IgD-negative memory B cell (primary cell): ENCODE results near the gene FNDC3B. TPM values are rescaled to one million over a fixed set of nuclear protein-coding genes. Genes with fewer than 3 reads are reported as not detected.
A peak's percentile ranks its signal among the peaks of the same experiment; 100 is the strongest.

Source experiments
- H3K27ac Mint-ChIP-seq, 3 donors: one replicate each; pipeline ENCODE4 v1.8.0; 2020 to 2022; ENCODE audit warnings: mild to moderate bottlenecking in 3 of 3, mixed read lengths in 3 of 3, moderate library complexity in 1 of 3
- H3K27me3 Mint-ChIP-seq: one replicate; pipeline ENCODE4 v1.8.0; 2021; ENCODE audit warnings: mixed read lengths
- H3K36me3 Mint-ChIP-seq: one replicate; pipeline ENCODE4 v1.8.0; 2020; ENCODE audit warnings: mild to moderate bottlenecking, mixed read lengths
- H3K4me1 Mint-ChIP-seq, 3 donors: one replicate each; pipeline ENCODE4 v1.8.0; 2020 to 2022; ENCODE audit warnings: mixed read lengths in 3 of 3, mild to moderate bottlenecking in 1 of 3
- H3K4me3 Mint-ChIP-seq, 4 donors: one replicate each; pipeline ENCODE4 v1.8.0; 2020 to 2022; ENCODE audit warnings: mild to moderate bottlenecking in 4 of 4, mixed read lengths in 4 of 4, moderate library complexity in 3 of 4
- H3K9me3 Mint-ChIP-seq, 3 donors: one replicate each; pipeline ENCODE4 v1.8.0; 2020 to 2021; ENCODE audit warnings: mixed read lengths in 3 of 3, mild to moderate bottlenecking in 1 of 3
- polyA plus RNA-seq: library from polyadenylated mRNA; unstranded; fragments of 300-500 nt; fragmentation: Illumina TruSeq; gene quantifications from one replicate; pipeline ENCODE4 v1.2.3, GENCODE V29; 2021

Gene FNDC3B
- polyA plus RNA-seq, 1 donor from 2014 or later: 3.5 TPM

DNA sequence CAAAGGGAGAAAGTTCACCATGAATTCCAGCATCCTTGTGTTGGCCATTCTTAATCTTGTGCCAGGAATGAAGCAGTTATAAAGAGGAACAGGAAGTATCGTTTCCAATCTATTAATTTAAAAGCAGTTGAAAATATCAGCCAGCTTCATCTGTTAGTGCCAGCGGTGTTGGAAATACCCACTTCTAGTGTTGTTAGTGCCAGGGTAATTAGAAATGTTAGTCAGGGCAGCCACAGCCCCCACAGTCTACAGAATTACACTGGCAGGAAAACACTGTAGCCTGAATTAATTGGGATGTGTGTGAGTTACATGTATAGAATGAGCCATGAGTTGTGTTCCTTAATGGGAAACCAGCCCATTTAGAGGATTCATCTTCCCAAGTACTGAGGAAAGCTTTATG is 281.1 kb downstream of the FNDC3B start:
- H3K4me1 Mint-ChIP-seq: no peaks in the 10 kb centered on the region
- H3K4me3 Mint-ChIP-seq: no peak overlapping the region
- no peaks in the 10 kb centered on the region for H3K27me3 Mint-ChIP-seq
- H3K36me3 Mint-ChIP-seq: peaks cover 10% of the 10 kb centered on the region
- no peaks in the 10 kb centered on the region for H3K9me3 Mint-ChIP-seq
- no peak overlapping the region for H3K27ac Mint-ChIP-seq

DNA sequence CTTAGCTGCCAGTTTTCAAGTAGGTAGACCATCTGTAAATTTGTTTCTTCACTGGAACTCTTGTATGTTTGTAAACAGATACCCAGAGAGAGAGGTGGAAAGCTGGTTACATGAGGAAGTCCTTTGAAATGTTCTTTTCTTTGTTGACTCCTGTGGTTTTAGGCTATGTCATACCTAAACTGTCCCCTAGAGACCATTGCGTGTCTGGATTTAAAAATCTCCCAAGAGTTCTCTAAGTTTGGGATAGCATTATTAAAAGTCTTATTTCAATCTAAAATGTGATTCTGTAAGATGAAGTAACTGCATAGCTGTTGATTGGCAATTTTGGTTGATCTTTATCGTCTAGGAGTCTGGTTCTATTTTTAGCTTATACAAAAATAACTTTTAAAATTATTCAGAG is 281.7 kb downstream of the FNDC3B start:
- no peak overlapping the region for H3K27ac Mint-ChIP-seq
- H3K36me3 Mint-ChIP-seq: peaks cover 12% of the 10 kb centered on the region
- no peaks in the 10 kb centered on the region for H3K27me3 Mint-ChIP-seq
- no peaks in the 10 kb centered on the region for H3K4me1 Mint-ChIP-seq
- H3K4me3 Mint-ChIP-seq: no peak overlapping the region
- no peaks in the 10 kb centered on the region for H3K9me3 Mint-ChIP-seq

DNA sequence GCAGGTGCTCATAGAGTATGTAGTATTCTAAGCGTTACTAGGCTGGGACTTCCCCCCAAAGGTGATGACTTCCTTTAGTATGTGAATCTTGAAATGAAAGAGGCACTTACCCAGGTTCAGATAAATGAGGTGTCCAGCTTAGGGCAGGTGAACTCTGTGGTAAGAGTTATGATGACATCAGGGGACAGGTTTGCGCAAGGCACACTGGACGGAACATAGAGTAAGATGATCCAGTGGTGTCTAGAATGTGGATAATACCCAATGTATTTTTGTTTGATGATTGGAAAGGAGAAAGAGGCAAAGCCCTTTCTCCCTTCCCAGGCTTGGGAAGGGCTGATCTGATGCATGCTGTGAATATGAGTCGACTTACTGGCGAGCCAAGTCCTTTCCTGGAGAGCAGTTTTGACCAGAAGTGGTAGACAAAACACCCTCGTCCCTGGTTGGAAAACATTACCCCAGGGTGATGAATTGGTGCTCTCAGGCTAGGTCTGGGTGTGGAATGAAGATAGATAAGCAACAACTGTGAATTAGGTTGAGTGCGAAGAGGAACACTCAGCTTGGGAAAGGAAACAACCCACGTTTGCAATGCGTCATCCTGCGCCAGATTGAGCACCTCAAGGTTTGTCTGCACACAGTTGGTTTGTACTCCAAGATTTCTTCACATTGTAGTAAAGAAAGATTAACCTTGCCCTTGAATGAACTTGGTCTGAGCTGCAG is 284.7 kb downstream of the FNDC3B start:
- H3K4me1 Mint-ChIP-seq: no peaks in the 10 kb centered on the region
- H3K27ac Mint-ChIP-seq: peak overlapping the region in 1 of 3 donors; percentile 30
- H3K4me3 Mint-ChIP-seq: no peak overlapping the region
- H3K9me3 Mint-ChIP-seq: no peaks in the 10 kb centered on the region
- H3K36me3 Mint-ChIP-seq: peaks cover 10% of the 10 kb centered on the region
- H3K27me3 Mint-ChIP-seq: no peaks in the 10 kb centered on the region

DNA sequence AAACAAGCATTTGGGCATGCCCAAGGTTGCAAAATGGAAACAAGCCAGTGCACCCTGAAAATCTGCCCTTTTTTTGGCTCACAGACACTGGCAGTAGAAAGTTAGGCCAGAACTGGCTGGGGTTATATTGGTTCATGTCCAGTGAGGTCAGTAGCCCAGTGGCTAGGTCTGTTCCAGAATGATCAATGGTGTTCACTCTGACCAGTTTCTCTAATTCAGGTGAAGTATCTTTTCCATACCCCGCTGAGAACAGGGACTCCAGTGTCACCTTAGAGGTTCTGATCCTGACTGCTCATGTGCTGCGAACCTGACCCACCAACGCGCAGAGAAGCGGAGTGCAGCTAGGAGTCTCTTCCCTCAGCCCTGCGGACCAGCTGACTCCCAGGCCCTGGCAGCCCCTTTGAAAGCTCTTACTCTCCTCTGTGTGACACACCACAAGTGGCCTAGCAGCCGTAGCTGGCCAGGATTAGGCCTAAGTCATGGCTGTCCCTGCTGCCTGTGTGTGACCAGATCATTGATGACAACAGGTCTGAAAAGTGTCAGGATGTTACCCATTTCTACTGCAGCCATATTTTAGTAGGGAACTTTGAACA is 285.3 kb downstream of the FNDC3B start:
- Mint-ChIP-seq H3K27me3 (no peaks in the 10 kb centered on the region), H3K36me3 (peaks cover 12% of the 10 kb centered on the region), H3K27ac (no peak overlapping the region), H3K4me3 (no peak overlapping the region), H3K9me3 (no peaks in the 10 kb centered on the region), H3K4me1 (no peaks in the 10 kb centered on the region)

DNA sequence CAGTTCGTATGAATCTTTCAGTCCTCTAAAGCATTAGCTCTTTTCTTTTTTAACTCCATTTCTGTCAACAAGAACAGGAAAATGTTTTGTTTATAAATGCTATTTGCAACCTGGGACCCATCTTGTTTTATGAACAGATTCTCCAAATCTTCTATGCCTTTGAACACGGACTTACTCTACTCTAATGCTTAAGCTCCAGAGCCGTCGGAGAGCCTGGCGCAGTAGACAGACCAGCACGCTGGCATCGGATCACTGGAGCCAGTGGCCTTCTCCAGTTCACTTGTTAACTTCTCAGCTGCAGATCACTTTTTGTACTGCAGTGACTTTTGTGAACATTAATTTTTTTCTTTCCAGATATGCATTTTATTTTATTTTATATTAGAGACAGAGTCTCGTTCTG is 286.1 kb downstream of the FNDC3B start:
- Mint-ChIP-seq H3K9me3 (no peaks in the 10 kb centered on the region), H3K27ac (no peak overlapping the region), H3K4me1 (no peaks in the 10 kb centered on the region), H3K4me3 (no peak overlapping the region), H3K27me3 (no peaks in the 10 kb centered on the region), H3K36me3 (peaks cover 10% of the 10 kb centered on the region)

DNA sequence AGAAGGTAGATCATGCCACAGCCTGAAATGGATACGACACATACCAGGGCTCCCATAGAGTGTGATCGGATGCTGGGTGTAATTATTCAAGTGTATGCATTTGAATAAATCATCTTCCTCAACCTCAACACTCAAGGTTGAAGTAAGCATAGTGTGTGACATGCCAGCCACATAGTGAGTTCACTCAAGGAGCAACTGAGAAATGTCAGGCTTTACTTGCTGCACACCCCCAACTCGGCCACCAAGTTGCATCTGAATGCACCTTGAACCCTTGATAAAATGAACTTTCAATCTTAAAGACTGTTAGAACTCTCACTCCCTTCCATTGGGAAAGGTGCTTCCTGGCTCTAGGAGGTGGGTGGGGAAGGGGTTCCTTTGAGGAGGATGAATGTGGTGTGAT is 287.6 kb downstream of the FNDC3B start:
- Mint-ChIP-seq H3K27ac (no peak overlapping the region), H3K4me3 (no peak overlapping the region), H3K27me3 (no peaks in the 10 kb centered on the region), H3K9me3 (no peaks in the 10 kb centered on the region), H3K4me1 (no peaks in the 10 kb centered on the region), H3K36me3 (peaks cover 10% of the 10 kb centered on the region)

DNA sequence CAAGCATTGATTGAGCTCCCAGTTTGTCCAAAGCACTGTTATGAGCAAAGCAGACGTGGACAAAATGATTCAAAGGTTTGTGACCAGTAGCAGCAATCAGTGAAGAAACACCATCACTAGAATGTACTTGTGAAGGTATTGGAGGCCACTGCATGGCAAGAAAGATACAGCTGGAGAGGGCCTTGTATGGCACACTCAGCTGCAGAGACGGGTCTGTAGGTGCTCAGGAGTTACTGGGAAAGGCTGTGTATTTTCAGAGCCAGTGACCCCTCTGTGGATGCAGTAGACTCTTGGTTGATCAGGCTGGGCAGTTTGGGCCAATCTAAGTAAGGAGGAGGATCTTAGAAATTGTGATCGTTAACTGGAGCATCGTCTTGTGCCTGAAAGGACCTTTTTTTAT is 288.9 kb downstream of the FNDC3B start:
- Mint-ChIP-seq H3K4me3 (no peak overlapping the region), H3K4me1 (peaks cover 0 to 2% (median 0%) of the 10 kb centered on the region in 3 donors), H3K27me3 (no peaks in the 10 kb centered on the region), H3K36me3 (peaks cover 10% of the 10 kb centered on the region), H3K9me3 (no peaks in the 10 kb centered on the region), H3K27ac (no peak overlapping the region)

DNA sequence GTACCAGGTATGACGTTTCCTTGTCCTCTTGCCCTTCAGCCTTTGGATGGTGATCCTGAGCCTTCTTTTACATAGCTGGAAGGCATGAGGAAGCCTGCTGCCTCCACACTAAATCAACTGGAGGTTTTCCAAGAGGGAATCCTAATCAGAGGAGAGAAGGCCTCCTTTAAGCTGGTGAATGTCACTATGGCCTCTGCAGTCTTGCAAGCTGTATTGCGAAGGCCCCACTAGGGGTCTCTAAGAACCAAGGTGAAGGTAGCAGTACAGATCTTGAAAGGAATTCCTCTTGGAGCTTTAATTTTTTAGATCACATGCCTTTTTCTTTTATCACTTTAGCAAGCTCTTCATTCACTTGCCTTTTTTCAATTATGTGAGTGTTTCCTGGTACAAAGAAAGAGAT is 289.7 kb downstream of the FNDC3B start:
- Mint-ChIP-seq H3K4me3 (no peak overlapping the region), H3K27me3 (no peaks in the 10 kb centered on the region), H3K36me3 (peaks cover 10% of the 10 kb centered on the region), H3K4me1 (peaks cover 0 to 2% (median 0%) of the 10 kb centered on the region in 3 donors), H3K9me3 (no peaks in the 10 kb centered on the region), H3K27ac (no peak overlapping the region)

DNA sequence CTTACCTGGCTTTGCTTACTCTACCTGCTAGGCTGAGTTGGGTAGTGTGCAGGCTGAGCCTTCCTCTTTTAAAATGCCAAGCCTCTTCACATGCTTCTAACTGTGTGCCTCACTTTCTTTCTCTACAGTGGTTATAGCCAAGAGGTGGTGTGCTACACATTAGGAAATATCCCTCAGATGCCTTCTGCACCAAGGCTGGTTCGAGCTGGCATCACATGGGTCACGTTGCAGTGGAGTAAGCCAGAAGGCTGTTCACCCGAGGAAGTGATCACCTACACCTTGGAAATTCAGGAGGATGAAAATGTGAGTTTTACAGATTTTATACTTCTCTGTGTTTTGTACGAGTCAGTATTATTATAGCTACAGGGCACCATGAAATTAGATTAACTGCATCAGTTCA is 291.0 kb downstream of the FNDC3B start:
- H3K4me3 Mint-ChIP-seq: peak overlapping the region in 1 of 4 donors; percentile 23
- H3K27ac Mint-ChIP-seq: no peak overlapping the region
- peaks cover 0 to 2% (median 0%) of the 10 kb centered on the region in 3 donors for H3K4me1 Mint-ChIP-seq
- no peaks in the 10 kb centered on the region for H3K27me3 Mint-ChIP-seq
- H3K9me3 Mint-ChIP-seq: no peaks in the 10 kb centered on the region
- peaks cover 6% of the 10 kb centered on the region for H3K36me3 Mint-ChIP-seq

DNA sequence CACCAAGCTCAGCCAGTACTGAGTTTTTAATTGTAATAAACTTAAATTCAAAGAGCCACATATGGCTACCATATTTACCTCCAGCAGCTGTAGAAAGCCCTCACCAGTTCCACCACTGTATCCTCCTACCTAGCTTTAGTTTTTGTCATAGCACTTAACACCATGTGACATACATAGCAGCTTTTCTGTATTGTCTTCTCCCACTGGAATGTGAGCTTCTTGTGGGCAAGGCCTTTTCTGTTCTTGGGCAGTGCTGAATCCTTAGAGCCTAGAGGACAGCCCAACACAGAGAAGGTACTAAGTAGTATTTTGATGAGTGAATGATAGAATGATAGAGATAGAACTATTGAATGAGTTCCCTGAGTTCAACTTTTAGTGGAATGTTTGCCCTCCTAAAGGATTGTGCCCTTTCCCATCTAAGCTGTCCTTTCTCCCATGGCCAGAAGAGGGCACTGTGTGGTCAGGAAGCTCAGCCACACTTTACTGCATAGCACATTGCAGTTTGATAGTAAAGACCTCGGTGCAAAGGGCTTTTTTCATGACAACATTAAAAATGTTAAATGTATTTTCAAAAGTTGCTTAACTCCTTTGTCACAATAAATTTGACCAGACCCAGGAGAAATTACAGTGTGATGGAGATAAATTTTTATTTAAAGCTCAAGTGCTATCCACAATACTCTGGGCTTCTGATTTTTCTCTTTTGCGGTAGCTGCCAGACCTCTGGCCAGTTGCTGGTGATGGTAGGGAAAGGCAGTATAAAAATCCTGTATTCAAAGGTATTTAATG is 293.1 kb downstream of the FNDC3B start:
- Mint-ChIP-seq H3K27ac (no peak overlapping the region), H3K36me3 (peaks cover 3% of the 10 kb centered on the region), H3K4me3 (no peak overlapping the region), H3K9me3 (no peaks in the 10 kb centered on the region), H3K27me3 (no peaks in the 10 kb centered on the region), H3K4me1 (peaks cover 0 to 2% (median 0%) of the 10 kb centered on the region in 3 donors)

DNA sequence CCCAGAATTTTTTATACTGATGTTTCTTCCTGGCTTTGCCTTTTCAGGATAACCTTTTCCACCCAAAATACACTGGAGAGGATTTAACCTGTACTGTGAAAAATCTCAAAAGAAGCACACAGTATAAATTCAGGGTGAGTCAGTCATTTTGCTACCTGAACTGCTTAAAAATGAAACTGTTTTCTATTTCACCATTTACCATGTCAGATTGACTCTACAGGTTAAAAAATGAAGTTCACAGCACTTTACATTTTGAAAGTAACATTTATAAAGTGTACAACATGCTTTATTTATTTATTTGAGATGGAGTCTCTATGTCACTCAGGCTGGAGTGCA is 293.6 kb downstream of the FNDC3B start:
- no peak overlapping the region for H3K27ac Mint-ChIP-seq
- peaks cover 0 to 2% (median 0%) of the 10 kb centered on the region in 3 donors for H3K4me1 Mint-ChIP-seq
- H3K36me3 Mint-ChIP-seq: peaks cover 5% of the 10 kb centered on the region
- no peak overlapping the region for H3K4me3 Mint-ChIP-seq
- no peaks in the 10 kb centered on the region for H3K27me3 Mint-ChIP-seq
- no peaks in the 10 kb centered on the region for H3K9me3 Mint-ChIP-seq

DNA sequence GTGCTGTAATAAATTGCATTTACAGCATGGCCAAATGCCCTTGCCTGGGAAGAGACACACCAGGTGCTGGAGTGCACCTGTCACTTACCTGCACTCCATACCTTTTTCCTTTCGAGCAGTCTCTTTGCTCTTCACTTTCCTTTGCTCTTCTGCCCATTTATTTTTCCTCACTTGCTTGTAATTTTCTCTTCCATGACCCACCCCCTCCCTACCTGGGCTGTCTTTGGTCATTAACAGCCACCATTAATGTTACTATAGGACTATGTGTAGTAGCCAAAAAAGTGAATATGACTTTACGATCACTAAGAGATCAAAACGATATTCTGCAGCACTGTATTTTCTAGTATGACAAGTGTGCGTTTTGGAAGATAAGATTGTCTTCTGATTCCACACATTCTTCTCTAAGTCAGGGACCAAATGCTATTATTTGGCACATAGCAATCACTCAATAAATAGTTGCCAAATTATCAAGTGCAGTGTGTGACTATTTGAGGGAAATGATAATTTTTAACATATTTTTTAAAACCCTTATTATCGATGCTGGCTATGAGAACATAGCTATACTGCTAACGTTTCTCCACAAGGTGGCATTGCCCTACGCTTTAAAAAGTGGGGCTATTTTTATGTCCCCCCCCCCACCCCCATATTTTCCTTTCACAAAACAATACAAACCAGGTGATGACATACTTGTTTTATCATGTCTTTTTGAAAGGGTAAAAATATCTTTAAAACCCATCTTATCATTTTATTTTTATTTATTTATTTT is 294.5 kb downstream of the FNDC3B start:
- H3K27me3 Mint-ChIP-seq: no peaks in the 10 kb centered on the region
- no peak overlapping the region for H3K27ac Mint-ChIP-seq
- no peak overlapping the region for H3K4me3 Mint-ChIP-seq
- no peaks in the 10 kb centered on the region for H3K9me3 Mint-ChIP-seq
- H3K4me1 Mint-ChIP-seq: peaks cover 0 to 2% (median 0%) of the 10 kb centered on the region in 3 donors
- peaks cover 5% of the 10 kb centered on the region for H3K36me3 Mint-ChIP-seq

DNA sequence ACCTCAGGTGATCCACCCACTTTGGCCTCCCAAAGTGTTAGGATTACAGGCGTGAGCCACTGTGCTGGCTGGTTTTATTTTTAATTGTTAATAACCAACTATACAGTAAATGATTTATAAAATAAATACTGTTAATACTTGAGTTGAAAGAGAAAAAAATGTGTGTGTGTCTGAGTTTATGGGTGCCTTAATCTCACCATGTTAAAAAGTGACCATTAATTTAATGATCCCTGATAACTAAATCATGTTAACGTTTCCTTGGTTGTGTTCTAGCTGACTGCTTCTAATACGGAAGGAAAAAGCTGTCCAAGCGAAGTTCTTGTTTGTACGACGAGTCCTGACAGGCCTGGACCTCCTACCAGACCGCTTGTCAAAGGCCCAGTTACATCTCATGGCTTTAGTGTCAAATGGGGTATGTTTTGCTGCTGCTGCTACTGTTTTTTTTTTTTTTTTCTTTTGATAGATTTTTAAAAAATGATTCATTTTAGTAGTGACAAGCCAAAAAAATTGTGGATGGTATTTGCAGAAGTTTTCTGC is 295.4 kb downstream of the FNDC3B start:
- Mint-ChIP-seq H3K36me3 (peaks cover 3% of the 10 kb centered on the region), H3K4me3 (no peak overlapping the region), H3K27ac (no peak overlapping the region), H3K9me3 (no peaks in the 10 kb centered on the region), H3K27me3 (no peaks in the 10 kb centered on the region), H3K4me1 (peaks cover 0 to 2% (median 0%) of the 10 kb centered on the region in 3 donors)

DNA sequence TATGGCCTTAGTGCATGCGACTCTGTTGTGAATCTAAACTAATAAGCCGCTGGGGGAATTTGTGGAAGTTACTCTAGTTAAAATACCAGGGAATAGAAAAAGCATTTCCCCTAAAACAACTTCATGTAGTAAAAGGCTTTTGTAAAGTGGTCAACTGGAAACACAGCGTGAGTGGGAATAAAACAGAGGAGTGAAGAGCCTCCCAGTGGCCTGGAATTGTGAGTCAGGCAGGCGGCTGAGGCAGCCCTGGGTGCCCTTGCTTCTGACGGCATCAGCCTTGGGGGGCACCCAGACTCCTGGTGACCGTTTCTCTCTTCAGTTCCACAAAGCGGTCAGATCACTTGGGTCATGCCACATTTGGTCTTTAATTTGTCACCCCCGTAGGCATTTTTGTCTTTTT is 300.5 kb downstream of the FNDC3B start:
- no peak overlapping the region for H3K27ac Mint-ChIP-seq
- peaks cover 3% of the 10 kb centered on the region for H3K36me3 Mint-ChIP-seq

DNA sequence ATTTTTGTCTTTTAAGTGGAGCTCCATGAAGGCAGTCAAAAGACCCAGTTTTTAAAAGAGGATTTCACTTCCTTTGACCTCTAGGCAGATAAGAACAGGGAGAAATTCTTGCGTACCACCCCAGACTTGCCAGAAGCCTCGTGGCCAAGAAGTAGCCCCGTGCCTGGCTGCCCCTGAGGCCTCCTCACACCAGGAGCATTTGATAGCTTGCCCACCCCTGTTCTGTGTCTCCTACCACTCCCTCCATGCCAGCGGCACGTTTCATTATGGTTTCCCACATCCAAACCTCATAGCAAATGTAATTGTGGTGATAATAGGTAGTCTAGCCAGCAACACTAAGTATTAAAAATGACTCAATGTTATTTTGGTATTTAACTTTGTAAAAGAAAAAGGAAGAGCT is 301.2 kb downstream of the FNDC3B start:
- H3K36me3 Mint-ChIP-seq: peaks cover 3% of the 10 kb centered on the region
- H3K4me3 Mint-ChIP-seq: no peak overlapping the region
- H3K27me3 Mint-ChIP-seq: no peaks in the 10 kb centered on the region
- H3K9me3 Mint-ChIP-seq: no peaks in the 10 kb centered on the region
- H3K27ac Mint-ChIP-seq: no peak overlapping the region
- no peaks in the 10 kb centered on the region for H3K4me1 Mint-ChIP-seq

More for the DNA sequence above, 300.5 kb downstream of the FNDC3B start:
- Mint-ChIP-seq H3K4me3 (no peak overlapping the region), H3K27me3 (no peaks in the 10 kb centered on the region), H3K4me1 (no peaks in the 10 kb centered on the region), H3K9me3 (no peaks in the 10 kb centered on the region)
